Trophoblast cell (in vitro differentiated cells and primary cell): ENCODE measurements around the gene ADCY9.

Experiments used
- DNase-seq, 2 donors: peaks; one replicate each; pipeline ENCODE4 v3.0.0-alpha.2; 2016
- H2AFZ ChIP-seq: 2 replicates; pipeline ENCODE4 v1.6.1; 2013; ENCODE audit warnings: low read length, moderate library complexity, mild to moderate bottlenecking; ENCODE audit not compliant: insufficient read depth, poor library complexity
- H2AK5ac ChIP-seq: 2 replicates; pipeline ENCODE4 v1.6.1; 2013; ENCODE audit warnings: mild to moderate bottlenecking, low read length
- H2BK120ac ChIP-seq: 2 replicates; pipeline ENCODE4 v1.6.1; 2013; ENCODE audit warnings: low read length, mild to moderate bottlenecking, moderate library complexity; ENCODE audit not compliant: insufficient read depth, poor library complexity
- H2BK12ac ChIP-seq: 2 replicates; pipeline ENCODE4 v1.6.1; 2013; ENCODE audit warnings: mild to moderate bottlenecking, low read length, moderate library complexity
- H2BK5ac ChIP-seq: 2 replicates; pipeline ENCODE4 v1.6.1; 2013; ENCODE audit warnings: low read length, low read depth, moderate library complexity, mild to moderate bottlenecking; ENCODE audit not compliant: poor library complexity
- H3K14ac ChIP-seq: 2 replicates; pipeline ENCODE4 v1.6.1; 2013; ENCODE audit warnings: mild to moderate bottlenecking, low read length
- H3K18ac ChIP-seq: 2 replicates; pipeline ENCODE4 v1.6.1; 2013; ENCODE audit warnings: mild to moderate bottlenecking, low read length
- H3K23ac ChIP-seq: 2 replicates; pipeline ENCODE4 v1.6.1; 2013; ENCODE audit warnings: low read length
- H3K27ac ChIP-seq: 2 replicates; pipeline ENCODE4 v1.5.1; 2013; ENCODE audit warnings: low read depth, mild to moderate bottlenecking, inconsistent platforms, low read length, moderate library complexity
- H3K27me3 ChIP-seq: 2 replicates; pipeline ENCODE4 v1.6.1; 2013; ENCODE audit warnings: inconsistent platforms, mild to moderate bottlenecking, low read length, moderate library complexity; ENCODE audit not compliant: insufficient read depth
- H3K36me3 ChIP-seq, 2 experiments: 1 replicate in 1 of 2; 2 replicates in 1 of 2; pipeline ENCODE4 v1.6.1; 2013; ENCODE audit warnings: low read length in 2 of 2, mild to moderate bottlenecking in 2 of 2, moderate library complexity in 1 of 2; ENCODE audit not compliant: insufficient read depth in 2 of 2, control insufficient read depth in 1 of 2
- H3K4ac ChIP-seq: 2 replicates; pipeline ENCODE4 v1.6.1; 2013; ENCODE audit warnings: low read depth, mild to moderate bottlenecking, low read length, moderate library complexity
- H3K4me1 ChIP-seq, 2 experiments: 1 replicate in 1 of 2; 2 replicates in 1 of 2; pipeline ENCODE4 v1.6.1; 2013; ENCODE audit warnings: low read length in 2 of 2, mild to moderate bottlenecking in 2 of 2, moderate library complexity in 1 of 2; ENCODE audit not compliant: insufficient read depth in 2 of 2, control insufficient read depth in 1 of 2
- H3K4me2 ChIP-seq: 2 replicates; pipeline ENCODE4 v1.6.1; 2013; ENCODE audit warnings: inconsistent platforms, mild to moderate bottlenecking, low read length, moderate library complexity
- H3K4me3 ChIP-seq: 2 replicates; pipeline ENCODE4 v1.5.1; 2013; ENCODE audit warnings: mild to moderate bottlenecking, low read depth, low read length, inconsistent platforms
- H3K79me1 ChIP-seq: one replicate; pipeline ENCODE4 v1.6.1; 2013; ENCODE audit warnings: low read length
- H3K79me2 ChIP-seq: 2 replicates; pipeline ENCODE4 v1.6.1; 2013; ENCODE audit warnings: low read length, mild to moderate bottlenecking; ENCODE audit not compliant: control insufficient read depth, insufficient read depth, poor library complexity
- H3K9ac ChIP-seq: 2 replicates; pipeline ENCODE4 v1.6.1; 2013; ENCODE audit warnings: mild to moderate bottlenecking, low read length
- H3K9me3 ChIP-seq: 2 replicates; pipeline ENCODE4 v1.6.1; 2013; ENCODE audit warnings: low read depth, mild to moderate bottlenecking, control low read depth, inconsistent platforms, low read length; ENCODE audit not compliant: insufficient read depth
- H4K12ac ChIP-seq: 2 replicates; pipeline ENCODE4 v1.6.1; 2013; ENCODE audit warnings: low read depth, mild to moderate bottlenecking, low read length, moderate library complexity
- H4K8ac ChIP-seq: 2 replicates; pipeline ENCODE4 v1.6.1; 2013; ENCODE audit warnings: low read depth, mild to moderate bottlenecking, low read length, moderate library complexity
- H4K91ac ChIP-seq: one replicate; pipeline ENCODE4 v1.6.1; 2013; ENCODE audit warnings: low read depth, mild to moderate bottlenecking, low read length, moderate library complexity
- WGBS: extraction: QIAGEN DNeasy Blood & Tissue Kit; methylation state at CpG from one replicate; pipeline ENCODE4 v1.1.7; 2013; ENCODE audit warnings: missing lambda C conversion rate; ENCODE audit not compliant: insufficient read length, insufficient coverage; ENCODE audit errors: extremely low coverage; 5-methylcytosine and 5-hydroxymethylcytosine counted together

ADCY9 gene

DNA sequence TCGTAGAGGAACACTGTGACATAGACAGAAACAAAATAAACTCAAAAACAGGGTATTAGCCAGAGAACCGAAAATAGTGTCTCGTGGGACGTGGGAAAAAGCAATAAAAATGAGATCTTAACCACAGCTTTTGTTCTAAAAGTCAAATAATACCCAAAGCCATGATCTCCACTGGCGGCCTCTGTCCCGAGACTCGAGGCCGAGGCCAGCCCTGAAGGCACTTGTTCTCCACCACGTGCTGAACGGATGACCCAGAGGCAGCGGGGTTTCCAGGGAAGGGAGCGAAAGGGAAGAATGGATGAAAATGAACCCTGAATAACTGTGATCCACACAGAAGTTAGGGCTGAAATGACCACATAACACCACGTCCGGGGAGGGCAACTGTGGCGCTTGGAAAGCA lies 150.9 kb downstream of the ADCY9 start:
- Histone ChIP-seq H2BK5ac (no peak overlapping the region), H3K9ac (no peak overlapping the region), H3K4ac (no peak overlapping the region), H3K79me1 (no peaks in the 10 kb centered on the region), H3K23ac (no peak overlapping the region), H3K9me3 (peaks cover 4% of the 10 kb centered on the region), H2AK5ac (no peak overlapping the region), H3K4me1 (no peaks in the 10 kb centered on the region), H3K36me3 (peaks cover 14 to 16% of the 10 kb centered on the region in 2 experiments), H3K27me3 (no peaks in the 10 kb centered on the region), H2BK120ac (no peak overlapping the region), H3K79me2 (no peaks in the 10 kb centered on the region), H3K18ac (no peak overlapping the region), H4K12ac (no peak overlapping the region), H3K27ac (no peak overlapping the region), H4K91ac (no peak overlapping the region), H3K4me2 (no peak overlapping the region), H3K14ac (no peak overlapping the region), H4K8ac (no peak overlapping the region), H2BK12ac (no peak overlapping the region), H3K4me3 (no peak overlapping the region), H2AFZ (no peak overlapping the region)
- no CpG with 5 or more reads among the region's 15 CpGs for WGBS
- no peak for DNase-seq

DNA sequence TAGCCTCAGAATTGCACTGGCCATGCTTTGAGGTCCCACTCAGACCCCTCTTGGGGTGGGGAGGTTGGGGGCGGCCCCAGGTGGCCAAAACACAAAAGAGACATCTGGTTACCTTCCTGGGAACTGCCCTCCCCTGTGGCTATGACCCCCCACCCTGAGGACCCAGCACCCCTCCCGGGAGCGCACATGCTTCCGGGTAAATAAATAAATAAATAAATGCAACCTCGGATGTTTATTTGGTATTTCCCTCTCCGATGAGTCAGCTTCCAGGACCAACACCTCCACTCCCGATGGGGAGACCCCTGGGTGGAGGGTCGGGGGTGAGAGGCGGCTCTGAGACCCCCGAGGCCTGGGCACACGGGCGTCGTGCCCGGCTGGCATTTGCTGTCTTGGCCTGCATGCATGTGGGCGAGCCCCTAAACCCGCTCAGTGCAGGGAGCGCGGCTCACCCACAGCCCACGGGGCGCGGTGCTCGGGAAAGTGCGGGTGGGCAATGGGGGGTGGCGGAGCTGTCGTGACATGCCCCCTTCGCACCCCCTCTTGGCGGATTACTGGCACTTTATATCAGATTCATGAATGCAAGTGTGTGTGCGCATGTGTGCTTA lies 151.5 kb downstream of the ADCY9 start:
- H3K9ac ChIP-seq = no peak overlapping the region
- no peak overlapping the region for H2BK5ac ChIP-seq
- H3K14ac ChIP-seq = no peak overlapping the region
- no peak for DNase-seq
- no peak overlapping the region for H4K8ac ChIP-seq
- no peak overlapping the region for H3K4me3 ChIP-seq
- H2AFZ ChIP-seq = no peak overlapping the region
- no peak overlapping the region for H2BK120ac ChIP-seq
- no peaks in the 10 kb centered on the region for H3K27me3 ChIP-seq
- H4K12ac ChIP-seq = no peak overlapping the region
- H3K4me1 ChIP-seq = no peaks in the 10 kb centered on the region
- no peak overlapping the region for H3K18ac ChIP-seq
- no peak overlapping the region for H2AK5ac ChIP-seq
- peaks cover 4% of the 10 kb centered on the region for H3K9me3 ChIP-seq
- H3K79me1 ChIP-seq = no peaks in the 10 kb centered on the region
- H3K27ac ChIP-seq = no peak overlapping the region
- H3K4me2 ChIP-seq = no peak overlapping the region
- H3K23ac ChIP-seq = no peak overlapping the region
- H3K4ac ChIP-seq = no peak overlapping the region
- H3K79me2 ChIP-seq = no peaks in the 10 kb centered on the region
- H2BK12ac ChIP-seq = no peak overlapping the region
- H3K36me3 ChIP-seq = peaks cover 14 to 16% of the 10 kb centered on the region in 2 experiments
- no peak overlapping the region for H4K91ac ChIP-seq
- no CpG with 5 or more reads among the region's 28 CpGs for WGBS

DNA sequence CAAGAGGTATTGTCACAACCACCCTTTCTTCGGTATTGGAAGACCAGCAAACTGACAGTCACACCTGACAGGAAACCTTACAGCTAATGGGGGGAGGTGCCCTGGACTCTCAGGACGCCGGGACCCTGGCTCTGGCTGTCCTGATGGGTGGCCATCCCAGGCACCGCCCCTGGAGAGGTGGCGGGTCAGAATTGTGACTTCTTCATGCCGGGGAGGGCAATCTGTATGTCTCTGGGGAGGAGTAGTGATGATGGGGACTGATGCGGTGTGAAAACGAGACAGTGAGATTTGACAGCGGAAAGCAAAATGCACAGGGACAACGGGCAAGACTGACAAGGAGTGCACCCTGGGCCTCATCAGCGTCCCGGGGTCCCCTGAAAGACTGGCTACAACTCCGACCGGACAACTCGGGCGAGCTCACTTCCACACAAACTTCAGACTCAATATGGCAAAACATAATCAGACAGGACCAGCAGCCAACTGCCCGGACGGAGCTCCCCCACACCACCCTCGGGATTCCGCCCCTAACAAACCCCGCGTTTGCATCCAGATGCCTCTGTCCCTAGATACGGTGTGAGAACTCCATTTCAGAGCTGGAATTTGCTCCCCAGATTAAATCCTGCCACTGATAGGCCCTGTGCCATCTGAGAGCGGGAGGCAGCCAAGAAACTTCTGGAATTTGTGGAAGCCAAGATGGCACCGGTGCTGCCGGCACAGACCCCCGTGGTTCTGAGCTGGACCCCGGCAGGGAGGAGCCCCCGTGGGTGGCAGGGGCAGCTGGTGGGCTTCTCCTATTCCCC lies 152.2 kb downstream of the ADCY9 start:
- H3K4ac ChIP-seq = no peak overlapping the region
- H2BK5ac ChIP-seq = no peak overlapping the region
- no peak overlapping the region for H2AK5ac ChIP-seq
- no peak overlapping the region for H3K27ac ChIP-seq
- no peak overlapping the region for H3K23ac ChIP-seq
- H3K4me2 ChIP-seq = no peak overlapping the region
- H3K79me1 ChIP-seq = no peaks in the 10 kb centered on the region
- no peak overlapping the region for H4K8ac ChIP-seq
- H4K91ac ChIP-seq = no peak overlapping the region
- DNase-seq = no peak
- no peak overlapping the region for H2AFZ ChIP-seq
- peaks cover 14 to 16% of the 10 kb centered on the region in 2 experiments for H3K36me3 ChIP-seq
- H3K79me2 ChIP-seq = no peaks in the 10 kb centered on the region
- no peaks in the 10 kb centered on the region for H3K4me1 ChIP-seq
- no peaks in the 10 kb centered on the region for H3K27me3 ChIP-seq
- peaks cover 4% of the 10 kb centered on the region for H3K9me3 ChIP-seq
- H3K18ac ChIP-seq = no peak overlapping the region
- H3K4me3 ChIP-seq = no peak overlapping the region
- no CpG with 5 or more reads among the region's 29 CpGs for WGBS
- no peak overlapping the region for H2BK120ac ChIP-seq
- H4K12ac ChIP-seq = no peak overlapping the region
- H3K14ac ChIP-seq = no peak overlapping the region
- no peak overlapping the region for H2BK12ac ChIP-seq
- H3K9ac ChIP-seq = no peak overlapping the region

DNA sequence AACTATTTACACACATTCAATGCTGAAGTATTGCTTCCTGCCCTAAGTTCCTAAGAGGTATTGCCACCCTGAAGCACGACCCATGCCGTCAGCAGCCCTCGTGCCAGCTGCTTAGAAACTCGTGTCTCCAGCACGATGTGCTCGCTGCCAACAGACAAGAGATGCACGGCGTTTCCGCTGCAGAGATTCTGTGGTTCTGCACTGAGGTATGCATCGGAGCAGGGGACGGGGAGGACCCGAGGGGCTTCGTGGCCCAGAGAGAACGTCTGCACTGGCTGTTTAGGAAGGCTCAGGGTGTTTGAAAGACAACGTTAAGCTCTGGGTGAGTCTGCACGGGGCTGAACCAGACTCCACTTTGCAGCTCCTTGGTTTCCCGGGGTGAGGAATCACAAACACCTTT lies 153.0 kb downstream of the ADCY9 start:
- no peaks in the 10 kb centered on the region for H3K27me3 ChIP-seq
- H4K8ac ChIP-seq = no peak overlapping the region
- peaks cover 4% of the 10 kb centered on the region for H3K9me3 ChIP-seq
- H3K79me2 ChIP-seq = no peaks in the 10 kb centered on the region
- no CpG with 5 or more reads among the region's 17 CpGs for WGBS
- H2AK5ac ChIP-seq = no peak overlapping the region
- H2BK12ac ChIP-seq = no peak overlapping the region
- no peak overlapping the region for H2BK5ac ChIP-seq
- no peak overlapping the region for H3K14ac ChIP-seq
- no peak overlapping the region for H3K4me2 ChIP-seq
- H3K4ac ChIP-seq = no peak overlapping the region
- H3K4me1 ChIP-seq = no peaks in the 10 kb centered on the region
- no peak overlapping the region for H3K18ac ChIP-seq
- H3K4me3 ChIP-seq = no peak overlapping the region
- no peak overlapping the region for H3K23ac ChIP-seq
- H3K79me1 ChIP-seq = no peaks in the 10 kb centered on the region
- H3K27ac ChIP-seq = no peak overlapping the region
- no peak overlapping the region for H2BK120ac ChIP-seq
- DNase-seq = no peak
- no peak overlapping the region for H2AFZ ChIP-seq
- no peak overlapping the region for H4K91ac ChIP-seq
- H4K12ac ChIP-seq = no peak overlapping the region
- H3K36me3 ChIP-seq = peaks cover 14 to 16% of the 10 kb centered on the region in 2 experiments
- H3K9ac ChIP-seq = no peak overlapping the region
